Testis (tissue), 3 donors: ENCODE results near the gene NAA20. TPM values are rescaled to one million over a fixed set of nuclear protein-coding genes. Genes with fewer than 3 reads are reported as not detected.

ENCODE experiments used
- DNase-seq: peaks from one replicate; pipeline ENCODE4 v3.0.0-alpha.2; 2019
- H3K27ac ChIP-seq, 2 donors: fragments of 200-600 bp; sonication (generic); one replicate each; pipeline ENCODE4 v1.5.1; 2019
- H3K27me3 ChIP-seq: fragments of 200-600 bp; sonication (generic); one replicate; pipeline ENCODE4 v1.5.1; 2019
- H3K36me3 ChIP-seq: fragments of 200-600 bp; sonication (generic); one replicate; pipeline ENCODE4 v1.5.1; 2017; ENCODE audit warnings: low read depth; ENCODE audit errors: missing control alignments
- H3K4me1 ChIP-seq: fragments of 200-600 bp; sonication (generic); one replicate; pipeline ENCODE4 v1.5.1; 2019
- H3K4me3 ChIP-seq, 2 donors: fragments of 200-600 bp; sonication (generic); one replicate each; pipeline ENCODE4 v1.5.1; 2017 to 2019
- H3K9me3 ChIP-seq: fragments of 200-600 bp; sonication (generic); one replicate; pipeline ENCODE4 v1.5.1; 2017
- CTCF ChIP-seq, 3 experiments: fragments of 450-650 bp in 2 of 3; fragments of 200-600 bp in 1 of 3; sonication (generic) in 1 of 3; IDR thresholded peaks; one replicate each; pipeline ENCODE4 v1.5.1; 2016 to 2019; ENCODE audit warnings: antibody characterized with exemption in 3 of 3, mild to moderate bottlenecking in 2 of 3, moderate library complexity in 1 of 3
- POLR2A ChIP-seq: fragments of 450-650 bp; IDR thresholded peaks from one replicate; pipeline ENCODE4 v1.6.1; 2017; ENCODE audit warnings: antibody characterized with exemption, mild to moderate bottlenecking, moderate library complexity
- WGBS, 2 donors: methylation state at CpG; one replicate each; pipeline ENCODE4 v1.1.5; 2018; 5-methylcytosine and 5-hydroxymethylcytosine counted together
- intact Hi-C: fragments of 100-400 bp; cut with DNase I; formaldehyde crosslinking; loops from one replicate; pipeline ENCODE4 v1.15.1; 2023; ENCODE audit warnings: low total_unique reads
- polyA plus RNA-seq: library from polyadenylated mRNA; stranded (reverse); fragments of 350-450 nt; fragmentation: Illumina TruSeq; extraction: RNeasy Lipid Tissue Mini Kit (QIAGEN cat#74804); gene quantifications from one replicate; pipeline ENCODE4 v1.2.3, GENCODE V29; 2014; ENCODE audit warnings: low read depth, low replicate concordance; ENCODE audit not compliant: insufficient read depth
- total RNA-seq, 2 donors: library from RNA; depleted of rRNA; stranded (reverse); fragments of >200 nt; gene quantifications; one replicate each; pipeline ENCODE4 v1.2.3, GENCODE V29; 2016

Gene NAA20
- total and polyA plus RNA-seq, 3 donors from 2014 or later: 41.3 to 176 (median 53.9) TPM

- no peaks in the 10 kb centered on the region for H3K27me3 ChIP-seq
- WGBS, 2 donors: 36 to 55% methylated on average over 8 of the region's 8 CpGs
- H3K36me3 ChIP-seq: no peaks in the 10 kb centered on the region
- peak; percentile 57 for DNase-seq
- intact Hi-C loops: no loop called here
- peak overlapping the region; percentile 2 to 75 for H3K4me3 ChIP-seq
- peaks cover 35% of the 10 kb centered on the region for H3K4me1 ChIP-seq
- TF ChIP-seq CTCF (IDR thresholded peaks at IDR 0.05): no peak
- no peak for TF ChIP-seq POLR2A
- H3K9me3 ChIP-seq: no peaks in the 10 kb centered on the region
- peak overlapping the region; percentile 84 to 91 for H3K27ac ChIP-seq
Measured at GRCh38 chr20:19976595-19977372, 40.4 kb upstream of the NAA20 start.

- no peaks in the 10 kb centered on the region for H3K36me3 ChIP-seq
- H3K27me3 ChIP-seq: no peaks in the 10 kb centered on the region
- peak overlapping the region; percentile 84 to 91 for H3K27ac ChIP-seq
- WGBS, 2 donors: 51 to 73% methylated on average over 5 of the region's 5 CpGs
- no peak for DNase-seq
- peak overlapping the region in 1 of 2 donors; percentile 75 for H3K4me3 ChIP-seq
- peaks cover 35% of the 10 kb centered on the region for H3K4me1 ChIP-seq
- no peaks in the 10 kb centered on the region for H3K9me3 ChIP-seq
- intact Hi-C loops: no loop called here
- TF ChIP-seq CTCF (IDR thresholded peaks at IDR 0.05) (no peak), POLR2A (no peak)
Measured at GRCh38 chr20:19977373-19977770, 39.8 kb upstream of the NAA20 start.

GRCh38 chr20:19978511-19979210 lies 38.5 kb upstream of the NAA20 start:
- Histone ChIP-seq H3K27me3 (no peaks in the 10 kb centered on the region), H3K4me3 (no peak overlapping the region), H3K4me1 (peaks cover 30% of the 10 kb centered on the region), H3K36me3 (no peaks in the 10 kb centered on the region), H3K27ac (no peak overlapping the region), H3K9me3 (no peaks in the 10 kb centered on the region)
- DNase-seq: no peak
- intact Hi-C loops: no loop called here
- 87 to 88% methylated on average over 6 of the region's 6 CpGs for WGBS, 2 donors
- no peak for TF ChIP-seq POLR2A
- no peak for TF ChIP-seq CTCF (IDR thresholded peaks at IDR 0.05)

GRCh38 chr20:19981031-19981451 lies 36.1 kb upstream of the NAA20 start:
- Histone ChIP-seq H3K9me3 (no peaks in the 10 kb centered on the region), H3K27me3 (no peaks in the 10 kb centered on the region), H3K4me3 (no peak overlapping the region), H3K27ac (no peak overlapping the region), H3K36me3 (no peaks in the 10 kb centered on the region), H3K4me1 (peaks cover 28% of the 10 kb centered on the region)
- no peak for DNase-seq
- TF ChIP-seq CTCF (IDR thresholded peaks at IDR 0.05): no peak
- no peak for TF ChIP-seq POLR2A
- WGBS, 2 donors: 90 to 97% methylated on average over 8 of the region's 8 CpGs
- intact Hi-C loops: no loop called here
